Upper lobe of right lung (tissue), 1 donor: ENCODE data around the gene GJB3. TPM values are rescaled to one million over a fixed set of nuclear protein-coding genes. Genes with fewer than 3 reads are reported as not detected.
"Not testable (repeated sequence)": the region's sequence is repeated elsewhere in the genome, so short reads cannot be mapped to it uniquely, and the experiment has no call there.

Source experiments
- ATAC-seq: fragments of 200-7000 bp; cut with Tn5 transposase; one replicate; pipeline ENCODE4 v1.9.1; 2020; ENCODE audit warnings: mild to moderate bottlenecking, moderate library complexity
- DNase-seq: peaks from one replicate; pipeline ENCODE4 v3.0.0-alpha.2; 2020
- H3K27ac ChIP-seq: fragments of 200-600 bp; one replicate; pipeline ENCODE4 v1.8.0; 2022
- H3K27me3 ChIP-seq: fragments of 200-600 bp; one replicate; pipeline ENCODE4 v1.8.0; 2022; ENCODE audit warnings: mild to moderate bottlenecking
- H3K36me3 ChIP-seq: fragments of 200-600 bp; one replicate; pipeline ENCODE4 v1.8.0; 2022
- H3K4me1 ChIP-seq: fragments of 200-600 bp; one replicate; pipeline ENCODE4 v1.8.0; 2022
- H3K4me3 ChIP-seq: fragments of 200-600 bp; one replicate; pipeline ENCODE4 v1.8.0; 2022; ENCODE audit warnings: mild to moderate bottlenecking
- H3K9me3 ChIP-seq: fragments of 200-600 bp; one replicate; pipeline ENCODE4 v1.8.0; 2022
- intact Hi-C: fragments of 100-400 bp; cut with DNase I; formaldehyde crosslinking; loops from one replicate; pipeline ENCODE4 v1.11.0; 2022
- long read RNA-seq: library from polyadenylated mRNA; unstranded; transcript quantifications from one replicate; pipeline ENCODE4 v2.0.0, GENCODE V29; 2021
- total RNA-seq: library from RNA; stranded (reverse); fragmentation: NEBNext Ultra II Directional; extraction: Animal tissue kit (Norgen Biotek cat#: 25700); gene quantifications from one replicate; pipeline ENCODE4 v1.2.1, GENCODE V29; 2021
- TF ChIP-seq, protein P1 (sequence below): fragments of 200-600 bp; IDR thresholded peaks from one replicate; pipeline ENCODE4 v1.8.0; 2022; ENCODE audit warnings: antibody characterized with exemption
- donor health status: DM: no; HTN: yes; CAD: no; lungs with severe emphysema.

The GJB3 gene
- total RNA-seq: 0.81 TPM
- long read RNA-seq, partial matches to known transcripts: 0 of 3 reads
- long read RNA-seq, other reads (novel, unspliced or antisense): 0 of 3 reads

DNA sequence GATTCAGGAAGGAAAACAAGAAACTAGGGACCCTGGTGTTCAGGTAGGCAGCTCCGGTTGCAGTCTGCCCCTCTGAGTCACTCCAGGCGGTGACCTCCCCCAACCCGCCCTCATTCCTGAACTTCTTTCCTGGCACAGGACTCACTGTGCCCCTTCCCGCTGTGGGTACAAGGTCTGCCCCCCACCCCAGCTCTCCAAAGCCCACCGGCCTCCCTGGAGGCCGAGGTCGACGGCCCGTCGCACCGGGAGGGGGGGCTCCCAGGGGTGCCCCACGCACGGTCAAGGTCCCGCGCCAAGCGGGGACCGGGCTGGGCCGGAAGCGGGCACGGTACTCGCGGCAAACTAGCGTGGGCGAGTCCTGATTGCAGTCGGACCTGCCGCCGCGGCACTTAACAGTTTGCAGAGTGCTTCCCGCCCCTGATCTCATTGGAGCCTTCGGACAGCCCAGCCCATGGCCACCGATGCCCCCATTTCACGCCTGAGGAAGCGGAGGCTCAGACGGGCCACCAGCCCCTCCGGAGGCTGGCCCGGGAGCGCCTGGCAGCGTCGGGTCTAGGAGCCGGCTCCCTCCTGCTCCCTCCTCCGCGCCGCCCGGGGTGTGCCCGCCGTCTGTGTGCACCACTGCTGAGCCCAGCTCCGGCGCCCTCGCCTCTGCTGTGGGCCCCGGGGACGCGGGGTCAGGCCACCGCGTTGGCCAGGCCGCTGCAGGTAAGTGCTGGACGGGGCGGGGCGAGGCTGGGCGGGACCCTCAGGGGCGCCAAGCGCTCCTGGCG, at the start of gene GJB3:
GJB3 (plus strand) TSS at position 144 of the 773 bp plus-strand sequence. CDS start 3,549 bp downstream, outside the sequence.
- Histone ChIP-seq H3K27ac (no peak within 1 kb of the TSS), H3K36me3 (no peaks in the 10 kb centered on the region), H3K4me1 (peaks cover 13% of the 10 kb centered on the region), H3K4me3 (peak within 1 kb of the TSS; percentile 21), H3K27me3 (peaks cover 38% of the 10 kb centered on the region), H3K9me3 (no peaks in the 10 kb centered on the region)
- peak; percentile 72 for DNase-seq
- TF ChIP-seq, protein P1, sequence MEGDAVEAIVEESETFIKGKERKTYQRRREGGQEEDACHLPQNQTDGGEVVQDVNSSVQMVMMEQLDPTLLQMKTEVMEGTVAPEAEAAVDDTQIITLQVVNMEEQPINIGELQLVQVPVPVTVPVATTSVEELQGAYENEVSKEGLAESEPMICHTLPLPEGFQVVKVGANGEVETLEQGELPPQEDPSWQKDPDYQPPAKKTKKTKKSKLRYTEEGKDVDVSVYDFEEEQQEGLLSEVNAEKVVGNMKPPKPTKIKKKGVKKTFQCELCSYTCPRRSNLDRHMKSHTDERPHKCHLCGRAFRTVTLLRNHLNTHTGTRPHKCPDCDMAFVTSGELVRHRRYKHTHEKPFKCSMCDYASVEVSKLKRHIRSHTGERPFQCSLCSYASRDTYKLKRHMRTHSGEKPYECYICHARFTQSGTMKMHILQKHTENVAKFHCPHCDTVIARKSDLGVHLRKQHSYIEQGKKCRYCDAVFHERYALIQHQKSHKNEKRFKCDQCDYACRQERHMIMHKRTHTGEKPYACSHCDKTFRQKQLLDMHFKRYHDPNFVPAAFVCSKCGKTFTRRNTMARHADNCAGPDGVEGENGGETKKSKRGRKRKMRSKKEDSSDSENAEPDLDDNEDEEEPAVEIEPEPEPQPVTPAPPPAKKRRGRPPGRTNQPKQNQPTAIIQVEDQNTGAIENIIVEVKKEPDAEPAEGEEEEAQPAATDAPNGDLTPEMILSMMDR: no peak
- peak; percentile 50 for ATAC-seq
- intact Hi-C loops: no loop called here

DNA sequence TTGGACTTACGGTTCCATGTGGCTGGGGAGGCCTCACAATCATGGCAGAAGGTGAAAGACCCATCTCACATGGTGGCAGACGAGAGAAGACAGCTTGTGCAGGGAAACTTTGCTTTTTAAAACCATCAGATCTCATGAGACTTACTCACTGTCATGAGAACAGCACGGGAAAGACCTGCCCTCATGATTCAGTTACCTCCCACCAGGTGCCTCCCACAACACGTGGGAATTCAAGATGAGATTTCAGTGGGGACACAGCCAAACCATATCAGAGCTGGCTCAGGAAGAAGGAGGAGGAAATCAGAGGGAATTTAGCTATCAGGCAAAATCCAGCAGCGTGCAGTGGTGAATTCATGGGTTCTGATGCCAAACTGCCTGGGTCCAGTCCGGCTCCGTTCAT, 48.2 kb upstream of the GJB3 start:
- H3K36me3 ChIP-seq, H3K9me3 ChIP-seq, DNase-seq, H3K4me1 ChIP-seq, ATAC-seq, H3K4me3 ChIP-seq, H3K27me3 ChIP-seq, intact Hi-C loops, H3K27ac ChIP-seq: not testable (repeated sequence)

DNA sequence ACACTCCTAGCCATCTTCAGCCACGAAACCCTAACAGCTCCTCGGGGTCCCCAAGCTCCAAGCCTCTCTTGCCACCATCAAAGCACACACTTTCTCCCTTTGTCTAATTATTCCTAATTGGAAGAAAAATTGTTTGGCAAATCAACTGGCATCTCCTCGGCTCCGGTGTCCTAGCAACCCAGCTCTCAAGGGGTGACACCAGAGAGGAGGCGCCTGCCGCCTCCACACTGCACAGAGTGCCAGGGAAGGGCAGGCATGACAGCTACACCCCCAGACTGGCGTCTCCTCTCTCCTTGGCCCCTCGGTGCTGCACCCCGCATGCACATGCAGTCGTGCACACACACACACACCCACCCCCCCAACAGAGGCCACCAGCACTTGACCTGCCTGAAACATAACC, 44.3 kb upstream of the GJB3 start:
- no peak overlapping the region for H3K4me3 ChIP-seq
- ATAC-seq (no peak), DNase-seq (no peak)
- TF ChIP-seq, protein P1: no peak
- no peaks in the 10 kb centered on the region for H3K36me3 ChIP-seq
- intact Hi-C loops: no loop called here
- no peaks in the 10 kb centered on the region for H3K4me1 ChIP-seq
- no peaks in the 10 kb centered on the region for H3K9me3 ChIP-seq
- no peak overlapping the region for H3K27ac ChIP-seq
- H3K27me3 ChIP-seq: no peaks in the 10 kb centered on the region

DNA sequence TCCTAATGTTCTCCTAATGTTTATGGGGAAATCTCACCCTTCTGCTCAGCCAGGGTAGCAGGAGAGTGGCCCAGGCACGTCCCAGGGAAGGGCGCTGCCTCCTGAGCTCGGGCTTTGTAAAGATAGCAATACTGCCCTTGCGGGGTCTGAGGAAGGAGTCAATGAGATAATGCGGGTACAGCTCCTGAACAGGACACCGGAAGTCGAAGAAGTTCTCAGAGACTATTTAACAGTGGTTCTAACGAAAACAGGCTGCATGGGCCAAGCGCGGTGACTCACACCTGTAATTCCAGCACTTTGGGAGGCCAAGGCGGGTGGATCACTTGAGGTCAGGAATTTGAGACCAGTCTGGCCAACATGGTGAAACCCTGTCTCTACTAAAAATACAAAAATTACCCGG, 43.8 kb upstream of the GJB3 start:
- DNase-seq, H3K27me3 ChIP-seq, H3K36me3 ChIP-seq, H3K4me1 ChIP-seq, H3K9me3 ChIP-seq, H3K4me3 ChIP-seq, H3K27ac ChIP-seq, ATAC-seq, intact Hi-C loops: not testable (repeated sequence)

DNA sequence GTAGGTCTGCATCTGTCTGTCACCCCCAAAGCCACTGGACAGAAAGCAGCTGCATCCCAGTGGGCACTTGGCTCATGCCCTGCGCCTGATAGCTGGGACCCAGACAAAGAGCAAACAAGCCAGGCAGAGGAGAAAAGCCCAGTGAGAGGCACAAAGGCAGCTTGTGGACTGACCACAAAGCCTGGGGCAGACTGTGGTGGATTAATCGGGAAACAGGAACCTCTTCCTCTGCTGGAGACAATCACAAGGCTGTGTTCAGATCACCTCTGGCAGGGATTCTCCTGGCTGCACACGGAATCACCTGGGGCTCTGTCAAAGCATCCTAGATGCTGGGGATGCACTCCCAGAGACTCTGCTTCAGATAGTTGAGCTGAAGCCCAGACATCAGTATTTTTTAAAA, 41.4 kb upstream of the GJB3 start:
- DNase-seq: no peak
- intact Hi-C loops: no loop called here
- H3K27ac ChIP-seq: no peak overlapping the region

DNA sequence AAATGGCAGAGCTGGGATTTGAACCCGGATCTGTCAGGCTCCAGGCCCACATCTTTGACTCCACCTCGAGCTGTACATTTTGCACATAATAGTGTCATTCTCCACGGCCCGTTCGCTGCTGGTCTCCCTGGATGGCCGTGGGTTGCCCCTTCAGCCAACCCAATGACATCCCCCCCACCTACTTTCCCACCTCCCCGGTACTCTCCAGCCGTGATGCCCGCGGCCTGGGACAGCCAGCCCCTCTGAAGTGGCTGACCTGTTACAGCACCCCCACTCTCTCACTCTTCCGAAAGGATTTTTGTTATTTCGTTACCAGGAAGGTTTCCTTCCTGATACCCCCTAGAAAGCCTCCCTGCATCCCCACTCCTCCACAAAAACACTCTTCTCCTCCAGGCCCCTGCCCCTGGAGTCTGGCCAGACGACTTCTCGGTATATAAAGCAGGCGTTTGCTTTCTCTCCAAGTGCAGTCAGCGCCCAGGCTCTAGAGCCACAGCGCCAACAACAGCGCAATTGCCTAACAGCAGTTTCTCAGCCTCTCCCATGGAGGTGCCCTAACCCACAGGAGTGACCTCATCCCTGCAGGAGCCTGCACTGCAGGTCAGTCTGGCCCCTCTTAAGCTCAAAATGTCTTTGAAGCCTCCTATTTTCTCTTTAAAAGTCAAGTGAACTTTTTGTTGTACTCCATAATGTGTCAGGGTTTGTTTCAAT, 40.7 kb upstream of the GJB3 start:
- TF ChIP-seq, protein P1: no peak
- Histone ChIP-seq H3K9me3 (no peaks in the 10 kb centered on the region), H3K36me3 (no peaks in the 10 kb centered on the region), H3K27me3 (no peaks in the 10 kb centered on the region), H3K27ac (no peak overlapping the region), H3K4me1 (peaks cover 3% of the 10 kb centered on the region), H3K4me3 (no peak overlapping the region)
- DNase-seq: no peak
- peak; percentile 59 for ATAC-seq
- intact Hi-C loops: no loop called here

More for the DNA sequence above, 41.4 kb upstream of the GJB3 start:
- no peaks in the 10 kb centered on the region for H3K27me3 ChIP-seq
- H3K4me1 ChIP-seq: peaks cover 3% of the 10 kb centered on the region
- H3K4me3 ChIP-seq: no peak overlapping the region
- no peak for ATAC-seq
- no peaks in the 10 kb centered on the region for H3K36me3 ChIP-seq
- TF ChIP-seq, protein P1: no peak
- no peaks in the 10 kb centered on the region for H3K9me3 ChIP-seq
